HG03575 (cell line): ENCODE results near the gene NEU4.

ENCODE experiments used
- ATAC-seq: cut with Tn5 transposase; IDR thresholded peaks from one replicate; pipeline ENCODE4 v1.9.1; 2021; ENCODE audit not compliant: unreplicated experiment, insufficient number of reproducible peaks, low FRiP score; ENCODE audit errors: extremely low read depth

Gene NEU4

DNA sequence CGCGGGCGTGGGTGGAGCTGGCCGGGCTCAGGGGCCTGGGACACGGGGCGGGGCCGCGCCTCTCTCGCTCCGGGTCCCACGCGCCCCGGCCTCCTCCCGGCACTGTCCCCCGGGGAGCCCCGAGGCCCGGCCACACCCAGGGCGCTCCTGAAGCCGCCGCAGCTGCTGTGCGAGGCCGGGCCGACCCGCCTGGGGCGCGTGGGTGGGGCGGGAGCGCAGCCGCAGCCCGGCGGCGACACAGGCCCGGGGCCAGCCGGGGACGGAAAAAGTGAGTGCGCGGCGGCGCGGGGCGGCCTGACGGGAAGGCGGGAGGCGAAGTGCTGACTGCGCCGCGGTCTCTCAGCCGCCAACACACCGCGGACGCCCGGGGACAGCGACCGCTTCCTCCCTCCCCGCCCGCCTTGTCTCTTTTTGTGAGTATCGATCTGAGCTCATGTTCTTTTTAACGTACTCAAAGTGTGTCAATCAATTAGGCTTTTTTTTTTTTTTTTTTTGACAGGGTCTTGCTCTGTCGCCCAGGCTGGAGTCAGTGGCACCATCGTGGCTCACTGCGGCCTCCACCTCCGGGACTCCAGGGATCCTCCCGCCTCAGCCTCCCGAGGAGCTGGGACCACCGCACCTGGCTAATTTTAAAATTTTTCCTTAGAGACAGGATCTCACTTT, 35.2 kb downstream of the NEU4 start:
- no peak for ATAC-seq

DNA sequence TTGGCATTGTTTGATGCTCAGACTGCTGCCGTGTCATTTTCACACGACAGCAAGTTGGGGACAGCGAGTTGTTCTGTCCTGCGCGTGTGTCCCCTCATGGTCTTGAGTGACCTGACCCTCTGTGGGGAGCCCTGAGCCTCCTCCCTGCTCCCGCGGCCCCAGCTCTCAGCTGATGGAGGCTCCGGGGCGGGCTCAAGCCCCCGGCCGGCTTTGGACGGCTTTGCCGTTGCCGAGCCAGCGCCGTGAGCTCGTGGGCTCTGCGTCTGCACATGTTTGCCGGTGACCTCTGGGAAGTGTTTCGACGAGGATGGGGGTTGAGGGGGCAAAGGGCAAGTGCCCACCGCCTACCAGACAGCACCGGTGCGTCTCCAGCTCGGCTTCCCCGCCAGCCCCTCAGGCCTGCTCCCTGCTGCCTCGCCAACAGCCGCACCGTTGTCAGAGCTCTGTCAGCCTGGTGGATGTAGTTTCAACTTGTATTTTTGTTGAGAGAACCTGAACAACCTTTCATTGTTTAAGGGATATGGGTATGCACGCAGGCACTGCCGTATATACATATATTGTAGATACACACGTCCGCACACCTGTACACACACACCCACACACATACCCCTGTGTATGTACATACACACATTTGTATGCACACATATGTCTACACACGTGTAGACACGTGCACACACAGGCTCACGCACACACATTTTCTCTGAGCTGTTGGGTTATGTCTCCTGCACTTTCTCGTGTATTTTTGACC, 36.0 kb downstream of the NEU4 start:
- ATAC-seq = no peak

DNA sequence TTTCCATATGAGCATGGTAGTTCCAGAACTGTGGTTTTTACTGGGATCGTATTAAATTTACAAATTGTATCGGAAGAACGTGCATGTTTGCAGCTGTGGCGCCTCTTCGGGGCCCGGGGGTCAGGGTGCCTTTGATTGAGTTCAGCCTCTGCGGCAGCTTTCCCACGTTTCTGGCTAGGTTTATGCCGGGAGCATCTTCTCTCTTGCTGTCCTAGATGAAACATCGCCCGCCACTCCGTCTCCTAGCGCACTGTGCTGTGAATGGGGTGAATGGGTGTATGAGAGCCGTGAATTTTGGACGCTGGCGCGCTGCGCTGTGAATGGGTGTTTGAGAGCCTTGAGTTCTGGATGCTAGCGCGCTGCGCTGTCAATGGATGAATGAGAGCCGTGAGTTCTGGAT, 37.4 kb downstream of the NEU4 start:
- no peak for ATAC-seq

DNA sequence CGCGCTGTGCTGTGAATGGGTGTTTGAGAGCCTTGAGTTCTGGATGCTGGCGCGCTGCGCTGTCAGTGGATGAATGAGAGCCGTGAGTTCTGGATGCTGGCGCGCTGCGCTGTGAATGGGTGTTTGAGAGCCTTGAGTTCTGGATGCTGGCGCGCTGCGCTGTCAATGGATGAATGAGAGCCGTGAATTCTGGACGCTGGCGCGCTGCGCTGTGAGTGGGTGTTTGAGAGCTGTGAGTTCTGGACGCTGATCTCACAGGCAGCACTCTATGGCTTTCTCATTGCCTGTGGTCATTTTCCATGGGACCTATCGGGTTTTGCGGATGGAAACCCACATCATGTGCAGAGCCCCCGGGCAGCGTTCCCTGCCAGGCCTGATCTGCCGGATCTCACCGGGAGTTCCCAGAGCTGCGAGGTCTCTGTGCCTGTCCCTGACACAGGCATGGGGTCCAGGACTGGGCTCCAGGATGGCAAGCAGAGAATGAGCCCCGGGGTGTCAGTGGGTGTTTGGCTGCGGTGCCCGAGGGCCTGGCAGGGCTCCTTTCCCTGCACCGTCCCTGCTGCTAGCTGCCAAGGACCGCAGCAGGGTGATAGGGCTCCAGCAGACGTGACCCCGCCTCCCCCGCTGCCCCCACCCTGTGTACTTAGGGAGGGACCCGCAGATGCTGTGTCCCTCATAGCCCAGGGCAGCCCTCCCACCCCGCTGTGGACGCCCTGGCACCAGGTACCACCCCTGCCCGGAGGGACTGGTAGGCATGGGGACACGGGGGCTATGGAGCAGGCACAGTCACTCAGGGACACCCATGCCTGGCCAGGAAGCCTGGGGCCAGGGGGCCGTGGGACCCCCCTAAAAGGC, 40.0 kb downstream of the NEU4 start:
- no peak for ATAC-seq

DNA sequence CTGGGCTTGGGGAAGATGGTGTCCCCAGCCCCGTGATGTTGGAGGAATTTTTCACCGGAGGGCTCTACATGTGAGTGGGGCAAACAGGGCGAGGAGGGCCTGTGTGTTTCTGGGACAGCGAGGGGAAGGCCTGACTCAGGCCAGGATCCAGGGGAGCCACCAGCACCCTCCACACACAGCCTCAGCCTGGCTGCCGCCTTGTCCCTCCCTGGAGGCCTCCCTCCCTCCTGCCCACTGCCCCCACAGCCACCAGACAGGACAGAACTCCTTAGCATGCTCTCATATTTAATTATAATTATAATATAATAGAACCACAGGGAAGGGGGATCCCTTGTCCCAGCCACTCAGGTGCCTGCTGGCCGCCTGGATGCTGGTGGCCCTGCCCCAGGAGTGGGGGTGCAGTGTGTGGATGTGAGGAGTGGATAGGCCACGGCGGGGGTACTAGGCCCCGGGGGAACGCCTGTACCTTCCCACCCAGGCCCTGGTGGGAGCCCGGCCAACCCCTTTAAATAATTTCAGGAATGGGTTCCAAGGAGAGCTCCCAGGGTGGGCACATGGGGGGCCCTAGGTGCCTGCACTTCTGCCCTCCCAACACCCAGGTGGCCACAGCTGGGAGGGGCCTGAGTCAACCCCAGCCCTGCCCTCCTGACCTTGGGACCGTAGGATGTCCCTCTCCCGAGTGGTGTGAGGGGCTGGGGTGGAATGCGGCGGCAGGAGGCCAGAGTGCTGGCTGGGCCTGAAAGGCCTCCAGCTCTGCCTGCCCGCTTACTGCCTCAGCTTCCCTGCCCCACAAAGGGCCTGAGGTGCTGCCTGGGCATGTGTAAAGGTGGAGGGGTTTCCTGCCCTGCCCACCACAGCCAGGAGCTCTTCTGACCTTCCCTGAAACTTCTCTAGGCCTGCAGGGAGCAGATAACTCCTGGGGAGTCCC, 40.9 kb downstream of the NEU4 start:
- no peak for ATAC-seq

DNA sequence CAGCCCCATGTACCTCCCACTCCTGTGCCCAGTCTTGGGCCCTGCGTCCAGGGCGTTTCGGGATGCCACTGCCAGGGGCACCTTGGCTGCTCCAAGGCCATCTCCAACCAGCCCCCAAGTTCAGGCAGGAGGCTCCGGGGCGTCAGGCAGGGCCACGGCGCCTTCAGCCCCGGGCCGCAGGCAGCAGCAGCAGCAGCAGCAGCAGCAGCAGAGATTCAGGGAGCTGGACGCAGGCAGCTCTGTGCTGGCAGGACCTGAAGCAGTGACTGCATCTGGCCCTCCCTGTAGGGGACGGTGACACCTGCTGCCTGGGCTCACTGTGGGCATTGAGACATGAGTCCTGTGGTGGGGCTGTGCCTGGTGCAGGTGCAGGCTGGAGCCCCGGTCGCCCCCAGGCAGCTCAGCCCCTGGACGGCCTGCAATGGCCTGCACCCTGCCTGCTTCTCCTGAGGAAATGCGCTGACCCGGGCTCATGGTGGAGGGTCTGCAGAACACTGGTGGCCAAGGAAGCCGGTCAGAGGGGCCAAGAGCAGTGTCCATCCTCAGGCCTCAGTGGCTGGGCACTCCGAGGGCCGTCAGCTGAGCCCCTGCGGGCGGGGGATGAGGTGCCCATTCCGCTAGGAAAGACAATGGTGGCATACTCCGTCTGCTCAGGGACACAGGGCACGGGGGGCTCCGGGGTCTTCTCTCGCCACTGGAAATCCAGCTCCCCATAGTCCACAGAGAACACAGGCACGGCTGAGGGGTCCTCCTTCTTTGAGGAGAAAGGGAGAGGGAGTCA, 41.7 kb downstream of the NEU4 start:
- no peak for ATAC-seq

DNA sequence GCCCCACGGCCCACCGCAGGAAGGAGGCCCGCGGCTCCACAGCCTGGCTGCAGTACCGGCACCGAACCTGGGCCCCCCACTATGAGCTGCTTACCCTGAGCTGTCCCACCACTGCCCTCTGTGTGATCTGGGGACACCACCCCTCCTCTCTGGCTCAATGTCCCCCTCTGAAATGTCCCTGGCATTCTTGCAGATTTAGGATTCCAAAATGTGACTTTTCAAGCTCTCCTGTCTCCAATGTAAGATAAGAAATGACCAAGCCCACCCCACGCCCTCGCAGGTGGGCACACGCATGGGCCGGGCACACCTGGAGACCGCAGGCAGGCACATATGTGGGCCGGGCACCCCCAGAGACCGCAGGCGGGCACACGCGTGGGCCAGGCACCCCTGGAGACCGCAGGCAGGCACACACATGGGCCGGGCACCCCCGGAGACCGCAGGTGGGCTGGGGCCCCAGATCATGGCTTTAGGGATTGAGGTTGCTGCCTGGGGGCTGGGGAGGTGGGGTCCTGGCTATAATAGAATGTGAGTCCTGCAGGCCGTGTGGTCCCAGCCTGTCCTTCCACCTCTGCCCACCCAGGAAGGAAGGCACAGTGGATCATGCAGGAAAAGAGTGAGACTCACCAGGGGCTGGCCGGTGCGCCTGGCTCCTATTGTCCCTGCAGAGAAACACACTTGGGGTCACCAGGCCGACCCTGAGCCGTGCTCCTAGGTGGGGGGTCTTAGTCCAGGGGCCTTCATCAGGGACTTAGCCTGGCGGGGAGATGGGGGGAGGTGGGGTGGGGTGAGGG, 42.5 kb downstream of the NEU4 start:
- no peak for ATAC-seq

DNA sequence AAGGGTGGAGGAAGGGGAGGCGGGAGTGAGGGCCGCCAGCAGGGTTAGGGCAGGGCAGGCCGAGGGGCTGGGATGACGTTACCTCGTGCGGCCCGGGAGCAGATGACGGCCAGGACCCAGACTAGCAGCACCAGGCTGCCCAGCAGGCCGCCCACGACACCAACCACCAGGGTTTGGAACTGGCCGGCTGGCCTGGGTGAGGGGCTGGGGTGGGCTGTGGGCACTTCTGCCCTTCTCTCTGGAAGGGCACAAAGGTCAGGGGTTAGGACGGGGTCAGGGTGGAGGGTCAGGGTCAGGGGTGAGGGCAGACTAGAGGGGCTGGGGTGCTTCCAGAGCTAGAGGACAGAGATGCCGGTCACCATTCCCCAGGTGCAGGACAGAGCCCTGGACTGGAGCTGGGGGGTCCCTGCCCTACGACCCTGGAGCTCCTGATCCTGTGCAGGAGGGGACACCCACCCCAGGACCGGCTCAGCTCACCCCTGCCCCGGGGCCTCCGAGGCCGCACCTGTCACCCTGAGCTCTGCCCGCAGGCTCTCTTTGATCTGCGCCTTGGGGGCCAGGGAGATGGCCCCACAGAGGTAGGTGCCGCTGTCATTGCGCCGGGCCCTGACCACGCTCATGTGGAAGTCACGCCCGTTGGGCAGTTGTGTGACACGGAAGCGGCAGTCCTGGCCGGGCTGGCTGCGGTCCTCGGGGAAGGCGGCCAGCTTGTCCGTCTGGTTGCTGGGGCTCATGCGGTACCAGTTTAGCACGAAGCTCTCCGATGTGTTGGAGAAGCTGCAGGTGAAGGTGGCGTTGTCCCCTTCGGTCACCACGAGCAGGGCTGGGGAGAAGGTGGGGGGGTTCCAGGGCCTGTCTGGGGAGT, 43.4 kb downstream of the NEU4 start:
- no peak for ATAC-seq

DNA sequence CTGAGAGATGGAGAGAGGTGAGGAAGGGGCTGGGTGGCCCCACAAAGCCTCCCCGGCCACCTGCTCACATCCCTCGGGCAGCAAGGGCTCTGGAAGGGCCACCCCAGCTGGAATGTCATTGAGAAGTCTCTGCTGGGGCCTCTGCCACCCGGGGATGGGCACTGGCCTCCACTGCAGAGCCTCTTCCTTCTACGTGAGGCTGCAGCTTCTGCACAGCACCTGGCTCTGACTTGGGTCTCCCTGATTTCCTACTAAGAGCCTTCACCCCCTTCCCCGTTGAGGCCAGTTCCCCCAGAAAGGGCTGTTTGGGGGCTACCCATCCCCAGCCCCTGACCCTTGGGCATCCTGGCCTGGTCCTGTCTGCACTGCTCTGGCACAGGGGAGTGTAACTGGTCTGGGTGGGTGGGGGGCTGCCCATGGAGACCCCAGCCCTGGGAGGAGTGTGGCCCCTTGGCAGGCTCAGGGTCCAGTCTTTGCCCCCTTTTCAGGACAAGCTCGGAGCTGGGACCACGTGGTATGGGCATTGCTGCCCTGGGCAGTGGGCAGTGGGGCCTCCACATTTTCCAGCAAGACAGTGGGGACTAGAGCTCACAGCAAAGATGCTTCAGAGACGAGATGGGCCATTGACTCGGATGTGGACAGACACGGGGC, 44.1 kb downstream of the NEU4 start:
- ATAC-seq = no peak

DNA sequence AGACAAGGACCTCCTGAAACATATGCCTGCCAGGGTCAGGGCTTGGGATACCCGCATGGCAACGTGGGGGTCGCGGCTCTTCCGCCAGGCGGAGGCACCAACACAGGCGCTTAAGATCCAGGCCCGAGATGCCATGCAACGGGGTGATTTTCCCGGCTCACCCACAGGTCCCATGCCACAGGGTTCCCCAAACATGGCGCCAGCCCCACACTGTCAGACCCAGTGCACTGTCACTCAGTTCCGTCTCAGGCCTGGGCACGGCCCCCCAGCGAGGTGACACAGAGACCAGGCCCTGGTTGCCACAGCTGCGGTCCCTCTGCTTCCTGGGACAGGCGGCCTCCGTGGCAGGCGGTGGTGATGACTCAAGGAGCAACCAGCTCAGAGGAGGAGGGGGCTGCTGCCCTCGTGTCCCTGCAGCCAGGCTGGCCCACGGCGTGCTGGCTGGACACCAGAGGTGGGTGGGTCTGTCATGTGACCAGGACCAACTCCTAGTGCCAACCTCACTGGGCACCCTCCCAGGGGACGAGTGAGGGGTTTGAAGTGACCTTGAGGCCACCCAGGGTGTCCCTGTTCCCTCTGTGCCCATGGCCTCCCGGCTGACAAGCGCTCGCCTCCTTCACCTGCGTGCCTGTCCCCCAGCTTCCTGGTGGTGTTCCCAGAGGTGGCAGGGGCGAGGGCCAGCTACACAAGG, 44.8 kb downstream of the NEU4 start:
- ATAC-seq = no peak

DNA sequence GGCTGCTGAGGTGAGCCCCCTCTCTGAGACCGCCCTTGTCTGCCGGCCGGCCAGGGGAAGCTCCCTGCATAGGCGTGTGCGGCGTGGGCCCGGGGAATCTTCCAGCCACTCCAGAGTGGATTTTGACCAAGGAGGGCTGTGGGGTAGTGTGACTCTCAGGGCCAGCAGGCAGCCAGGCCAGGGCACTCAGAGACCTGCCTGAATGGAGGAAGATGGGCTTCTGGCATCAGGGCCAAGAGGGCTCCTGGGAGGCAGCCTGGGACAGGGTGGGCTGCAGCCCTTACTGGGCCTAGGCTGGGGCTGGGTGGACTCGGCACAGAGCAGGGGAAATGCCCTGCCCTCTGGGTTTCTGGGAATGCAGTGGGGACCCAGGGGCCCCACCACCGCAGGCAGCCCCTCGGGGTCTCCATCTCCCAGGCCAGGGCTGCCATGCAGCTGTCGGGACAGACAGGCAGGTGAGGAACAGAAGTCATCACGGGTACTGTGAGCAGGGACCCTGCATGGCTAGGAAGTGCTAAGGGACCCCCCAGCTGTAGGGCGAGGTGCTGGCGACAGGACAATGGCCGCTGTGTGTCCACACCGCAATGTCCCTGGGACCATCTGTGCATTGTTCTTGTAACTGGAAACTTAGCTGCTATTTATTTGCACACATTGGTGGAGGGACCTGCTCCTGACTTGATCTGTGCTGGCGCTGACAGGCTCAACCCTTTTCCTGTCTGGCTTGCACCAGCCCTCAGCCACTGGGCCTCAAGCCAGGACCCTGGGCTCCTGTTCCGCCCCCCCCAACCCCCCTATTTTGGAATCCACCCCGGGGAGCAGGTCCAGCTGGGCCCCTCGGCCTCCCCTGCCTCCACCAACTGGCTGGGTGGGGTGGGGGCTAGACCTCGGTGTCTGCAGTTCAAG, 45.6 kb downstream of the NEU4 start:
- no peak for ATAC-seq

DNA sequence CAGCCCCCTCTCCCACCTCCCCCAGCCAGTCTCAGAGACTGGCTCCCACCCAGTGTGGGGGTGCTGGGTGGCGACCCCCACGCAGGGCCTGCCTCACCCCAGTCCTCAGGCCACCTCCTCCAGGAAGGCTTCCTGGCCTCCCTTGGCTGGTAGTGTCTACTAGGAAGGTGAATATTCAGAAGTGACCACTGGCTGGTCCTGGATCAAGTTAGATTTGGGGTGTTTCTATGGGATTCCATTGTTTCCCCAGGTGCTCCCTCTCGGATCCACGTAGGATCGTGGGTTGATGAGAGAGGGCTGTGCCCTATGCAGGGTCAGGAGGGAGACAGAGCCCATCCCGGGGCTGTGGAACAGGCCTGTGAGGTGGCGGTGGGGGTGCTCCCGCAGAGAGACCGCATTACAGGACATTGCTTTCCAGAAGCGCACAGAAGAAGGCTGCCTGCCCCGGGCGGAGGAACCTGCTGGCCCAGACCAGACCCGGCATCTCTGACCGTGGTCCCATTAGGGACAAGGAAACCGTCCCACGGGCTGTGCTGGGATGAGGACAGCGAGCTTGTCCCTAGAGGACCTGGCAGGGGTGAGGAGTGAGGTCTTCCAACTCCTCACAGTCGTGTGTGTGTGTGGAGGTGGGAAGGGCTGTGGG, 46.4 kb downstream of the NEU4 start:
- ATAC-seq = no peak

DNA sequence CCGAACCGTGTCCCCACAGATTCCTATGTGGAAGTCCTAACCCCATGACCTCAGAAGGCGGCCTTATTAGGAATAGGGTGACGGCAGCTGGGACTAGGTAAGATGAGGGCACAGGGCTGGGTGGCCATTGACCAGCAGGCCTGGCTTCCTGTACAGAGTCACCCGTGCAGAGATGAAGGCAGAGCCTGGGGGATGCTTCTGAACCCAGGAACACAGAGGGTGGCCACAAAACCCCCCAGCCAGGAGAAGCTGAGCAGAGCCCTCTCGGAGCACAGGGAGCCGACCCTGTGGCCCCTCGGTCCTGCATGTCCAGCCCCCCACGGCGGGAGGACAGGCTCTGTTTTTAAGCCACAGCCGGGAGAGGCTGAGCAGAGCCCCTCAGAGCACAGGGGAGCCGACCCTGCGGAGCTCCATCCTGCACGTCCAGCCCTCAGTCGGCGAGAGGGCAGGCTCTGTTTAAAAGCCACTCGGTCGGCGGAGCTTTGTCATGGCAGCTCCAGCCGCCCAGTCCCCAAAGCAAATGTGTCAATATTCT, 47.0 kb downstream of the NEU4 start:
- no peak for ATAC-seq

DNA sequence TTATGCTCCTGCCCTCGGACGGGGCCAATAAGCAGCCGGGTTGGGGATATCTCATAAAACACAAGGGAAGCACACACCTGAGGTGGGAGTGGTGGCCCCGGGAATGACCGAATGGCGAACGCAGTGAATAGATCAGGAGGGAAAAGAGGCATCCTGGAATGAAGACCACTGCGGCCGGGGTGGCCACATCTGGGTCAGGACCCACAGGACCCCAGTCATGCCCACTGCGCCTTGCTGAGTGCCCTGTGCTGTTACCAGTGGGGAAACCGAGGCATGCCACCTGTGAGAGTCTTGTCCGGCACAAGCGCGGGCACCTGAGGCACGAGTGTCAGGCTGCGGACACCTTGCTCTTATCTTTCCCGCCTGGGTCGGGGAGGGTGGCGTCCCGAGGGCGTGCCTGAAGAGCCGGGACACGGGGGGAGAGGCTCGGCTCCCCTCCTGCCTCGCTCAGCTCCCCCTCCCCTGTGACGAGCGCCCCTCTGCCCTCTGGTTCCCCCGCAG, 48.1 kb downstream of the NEU4 start:
- ATAC-seq = no peak
